Panc1 (cell line): ENCODE results near the gene COL5A1. TPM values are rescaled to one million over a fixed set of nuclear protein-coding genes. Genes with fewer than 3 reads are reported as not detected.

Source experiments
- ATAC-seq: fragments of 200-7000 bp; cut with Tn5 transposase; 2 replicates; pipeline ENCODE4 v1.9.1; 2020; ENCODE audit warnings: mild to moderate bottlenecking, moderate library complexity
- BruUV-seq: library from RNA; stranded (reverse); fragments of 400-500 nt; replicated peaks from 2 replicates; lab custom pipeline; 2021; lab: Mats Ljungman, UMichigan
- CTCF ChIA-PET: fragments of 300-600 bp; sonication (Branson Sonifier 250); formaldehyde crosslinking; loops from one replicate; lab custom pipeline; 2022; ENCODE audit warnings: antibody characterized with exemption; lab: Charles Lee
- POLR2A ChIA-PET: fragments of 300-600 bp; sonication (Branson Sonifier 250); formaldehyde crosslinking; loops from one replicate; lab custom pipeline; 2022; ENCODE audit warnings: antibody characterized with exemption; lab: Charles Lee
- DNase-seq: peaks from one replicate; pipeline ENCODE4 v3.0.0-alpha.2; 2010; ENCODE audit warnings: low read depth, low spot score
- H3K27ac ChIP-seq: 2 replicates; pipeline ENCODE4 v1.5.1; 2011; ENCODE audit warnings: mild to moderate bottlenecking, low read length, inconsistent platforms
- H3K27me3 ChIP-seq: fragments of 200-500 bp; sonication (Bioruptor generic); 2 replicates; pipeline ENCODE4 v1.6.0; 2014; ENCODE audit warnings: low read length, inconsistent platforms; ENCODE audit not compliant: control insufficient read depth, insufficient read depth
- H3K36me3 ChIP-seq: fragments of 200-500 bp; sonication (Bioruptor generic); 2 replicates; pipeline ENCODE4 v1.5.1; 2014; ENCODE audit warnings: inconsistent platforms, mild to moderate bottlenecking, low read length, moderate library complexity; ENCODE audit not compliant: control insufficient read depth, insufficient read depth
- H3K4me1 ChIP-seq: 2 replicates; pipeline ENCODE4 v1.5.1; 2011; ENCODE audit warnings: inconsistent platforms, mild to moderate bottlenecking, low read length, moderate library complexity; ENCODE audit not compliant: control insufficient read depth, insufficient read depth
- H3K4me3 ChIP-seq, 2 experiments: 2 replicates each; pipeline ENCODE4 v1.5.1; 2011 to 2012; ENCODE audit warnings: low read depth in 2 of 2, low read length in 2 of 2, mild to moderate bottlenecking in 2 of 2, inconsistent platforms in 1 of 2, moderate library complexity in 1 of 2
- H3K9me3 ChIP-seq: fragments of 200-500 bp; sonication (Bioruptor generic); 2 replicates; pipeline ENCODE4 v1.5.1; 2014; ENCODE audit warnings: low read depth, mild to moderate bottlenecking, inconsistent platforms, low read length, moderate library complexity; ENCODE audit not compliant: control insufficient read depth, insufficient read depth
- CTCF ChIP-seq: fragments of 450-650 bp; IDR thresholded peaks from 2 replicates; pipeline ENCODE4 v1.5.1; 2017; ENCODE audit warnings: mild to moderate bottlenecking
- POLR2AphosphoS5 ChIP-seq: IDR thresholded peaks from 2 replicates; pipeline ENCODE4 v1.6.1; 2012; ENCODE audit warnings: mild to moderate bottlenecking, low read depth, low read length, moderate library complexity
- SIN3A ChIP-seq: IDR thresholded peaks from 2 replicates; pipeline ENCODE4 v1.6.1; 2012; ENCODE audit warnings: low read depth, mild to moderate bottlenecking, low read length, moderate library complexity, borderline replicate concordance; ENCODE audit not compliant: insufficient read depth
- TCF7L2 ChIP-seq: IDR thresholded peaks from 2 replicates; pipeline ENCODE4 v1.6.1; 2011; ENCODE audit warnings: mild to moderate bottlenecking, low read depth, low read length, inconsistent platforms
- in situ Hi-C: cut with HindIII; loops from 2 replicates; pipeline ENCODE4 v1.10.0; 2016; ENCODE audit warnings: low sequenced_read_pairs, low pct_unique_long_range_greater_than_20kb
- intact Hi-C: fragments of 100-400 bp; cut with micrococcal nuclease; formaldehyde crosslinking; loops from one replicate; pipeline ENCODE4 v1.10.0; 2022; ENCODE audit not compliant: unreplicated experiment
- total RNA-seq: library from RNA; stranded (reverse); gene quantifications from one replicate; pipeline ENCODE4 v1.2.1, GENCODE V29; 2021; ENCODE audit not compliant: unreplicated experiment
- TF ChIP-seq, protein P1 (sequence below), 2 experiments: IDR thresholded peaks; 2 replicates each; pipeline ENCODE4 v1.6.1; 2011 to 2012; ENCODE audit warnings: low read depth in 2 of 2, control low read depth in 1 of 2, low read length in 1 of 2, mild to moderate bottlenecking in 1 of 2, moderate library complexity in 1 of 2; ENCODE audit not compliant: insufficient read depth in 1 of 2

COL5A1 gene
- total RNA-seq, 1 experiment from 2014 or later, result 5.7 TPM

GRCh38 chr9:134812343-134812673 lies 170.7 kb downstream of the COL5A1 start:
- DNase-seq, result no peak
- intact Hi-C loops, result no loop called here
- Histone ChIP-seq H3K4me3 (no peak overlapping the region), H3K4me1 (no peaks in the 10 kb centered on the region), H3K36me3 (no peaks in the 10 kb centered on the region), H3K27me3 (no peaks in the 10 kb centered on the region), H3K27ac (no peak overlapping the region), H3K9me3 (no peaks in the 10 kb centered on the region)
- no TSS peak for BruUV-seq
- TF ChIP-seq SIN3A, result no peak
- no peak for TF ChIP-seq CTCF
- TF ChIP-seq, protein P1, sequence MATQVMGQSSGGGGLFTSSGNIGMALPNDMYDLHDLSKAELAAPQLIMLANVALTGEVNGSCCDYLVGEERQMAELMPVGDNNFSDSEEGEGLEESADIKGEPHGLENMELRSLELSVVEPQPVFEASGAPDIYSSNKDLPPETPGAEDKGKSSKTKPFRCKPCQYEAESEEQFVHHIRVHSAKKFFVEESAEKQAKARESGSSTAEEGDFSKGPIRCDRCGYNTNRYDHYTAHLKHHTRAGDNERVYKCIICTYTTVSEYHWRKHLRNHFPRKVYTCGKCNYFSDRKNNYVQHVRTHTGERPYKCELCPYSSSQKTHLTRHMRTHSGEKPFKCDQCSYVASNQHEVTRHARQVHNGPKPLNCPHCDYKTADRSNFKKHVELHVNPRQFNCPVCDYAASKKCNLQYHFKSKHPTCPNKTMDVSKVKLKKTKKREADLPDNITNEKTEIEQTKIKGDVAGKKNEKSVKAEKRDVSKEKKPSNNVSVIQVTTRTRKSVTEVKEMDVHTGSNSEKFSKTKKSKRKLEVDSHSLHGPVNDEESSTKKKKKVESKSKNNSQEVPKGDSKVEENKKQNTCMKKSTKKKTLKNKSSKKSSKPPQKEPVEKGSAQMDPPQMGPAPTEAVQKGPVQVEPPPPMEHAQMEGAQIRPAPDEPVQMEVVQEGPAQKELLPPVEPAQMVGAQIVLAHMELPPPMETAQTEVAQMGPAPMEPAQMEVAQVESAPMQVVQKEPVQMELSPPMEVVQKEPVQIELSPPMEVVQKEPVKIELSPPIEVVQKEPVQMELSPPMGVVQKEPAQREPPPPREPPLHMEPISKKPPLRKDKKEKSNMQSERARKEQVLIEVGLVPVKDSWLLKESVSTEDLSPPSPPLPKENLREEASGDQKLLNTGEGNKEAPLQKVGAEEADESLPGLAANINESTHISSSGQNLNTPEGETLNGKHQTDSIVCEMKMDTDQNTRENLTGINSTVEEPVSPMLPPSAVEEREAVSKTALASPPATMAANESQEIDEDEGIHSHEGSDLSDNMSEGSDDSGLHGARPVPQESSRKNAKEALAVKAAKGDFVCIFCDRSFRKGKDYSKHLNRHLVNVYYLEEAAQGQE (IDR thresholded peaks at IDR 0.05; ENCODE audit: insufficient read depth in 1 of 2, low read depth in 2 of 2, low read length in 1 of 2), result no peak
- TF ChIP-seq POLR2AphosphoS5, result no peak
- TF ChIP-seq TCF7L2, result no peak
- in situ Hi-C loops, result no loop called here
- no peak for ATAC-seq
- CTCF ChIA-PET, result no interaction called here
- POLR2A ChIA-PET, result no interaction called here

DNA sequence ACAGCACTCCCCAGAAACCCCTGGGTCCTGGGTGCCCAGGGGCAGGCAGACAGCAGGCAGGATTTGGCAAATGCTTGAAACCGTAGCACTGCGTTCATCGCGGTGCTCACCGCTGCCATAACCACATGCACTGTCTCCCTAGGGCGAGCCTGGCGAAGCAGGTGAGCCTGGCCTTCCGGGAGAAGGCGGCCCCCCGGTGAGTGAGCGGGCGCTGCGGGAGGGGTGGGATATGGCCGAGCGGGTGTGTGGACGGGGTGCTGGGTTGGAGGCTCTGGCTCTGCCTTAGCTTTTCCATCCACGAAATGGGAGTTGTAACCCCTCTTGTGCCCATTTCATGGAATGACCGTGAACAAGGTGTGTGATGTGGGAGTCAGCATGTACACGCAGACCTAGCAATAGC lies 172.2 kb downstream of the COL5A1 start:
- Histone ChIP-seq H3K9me3 (no peaks in the 10 kb centered on the region), H3K27me3 (no peaks in the 10 kb centered on the region), H3K4me1 (no peaks in the 10 kb centered on the region), H3K36me3 (no peaks in the 10 kb centered on the region), H3K27ac (no peak overlapping the region), H3K4me3 (no peak overlapping the region)
- intact Hi-C loops (no loop called here), in situ Hi-C loops (no loop called here)
- BruUV-seq, result no TSS peak
- TF ChIP-seq CTCF (no peak), POLR2AphosphoS5 (no peak), TCF7L2 (no peak)
- TF ChIP-seq, protein P1 (IDR thresholded peaks at IDR 0.05; ENCODE audit: insufficient read depth in 1 of 2, low read depth in 2 of 2, low read length in 1 of 2), result no peak
- POLR2A ChIA-PET, result no interaction called here
- CTCF ChIA-PET, result no interaction called here
- ATAC-seq (no peak), DNase-seq (no peak)
